ENCODE measurements around the gene MYCN.
"Not testable (repeated sequence)": the region's sequence is repeated elsewhere in the genome, so short reads cannot be mapped to it uniquely, and the experiment has no call there.

MYCN gene

GRCh38 chr2:15914596-15915385, 25.6 kb upstream of the MYCN start:
- H3K4me3 ChIP-seq (ENCODE audit: low read depth, low read length): no peak overlapping the region
- TF ChIP-seq CTCF (IDR thresholded peaks at IDR 0.05; ENCODE audit: low read depth, low read length): no peak
- in situ Hi-C loops (cut with HindIII; ENCODE audit: low sequenced_read_pairs): no loop called here
- no peak for DNase-seq (ENCODE audit: low read depth, low spot score)

GRCh38 chr2:15915546-15915945, 24.8 kb upstream of the MYCN start:
- DNase-seq (ENCODE audit: low read depth, low spot score); H3K4me3 ChIP-seq (ENCODE audit: low read depth, low read length); in situ Hi-C loops (cut with HindIII; ENCODE audit: low sequenced_read_pairs): not testable (repeated sequence)

GRCh38 chr2:15916336-15916735, 24.0 kb upstream of the MYCN start:
- in situ Hi-C loops (cut with HindIII; ENCODE audit: low sequenced_read_pairs): no loop called here
- no peak for DNase-seq (ENCODE audit: low read depth, low spot score)
- no peak overlapping the region for H3K4me3 ChIP-seq (ENCODE audit: low read depth, low read length)
- no peak for TF ChIP-seq CTCF (IDR thresholded peaks at IDR 0.05; ENCODE audit: low read depth, low read length)

GRCh38 chr2:15918761-15919356, 21.5 kb upstream of the MYCN start:
- no peak for TF ChIP-seq CTCF (IDR thresholded peaks at IDR 0.05; ENCODE audit: low read depth, low read length)
- DNase-seq (ENCODE audit: low read depth, low spot score): no peak
- in situ Hi-C loops (cut with HindIII; ENCODE audit: low sequenced_read_pairs): no loop called here
- H3K4me3 ChIP-seq (ENCODE audit: low read depth, low read length): no peak overlapping the region

GRCh38 chr2:15919716-15920434, 20.5 kb upstream of the MYCN start:
- H3K4me3 ChIP-seq (ENCODE audit: low read depth, low read length): no peak overlapping the region
- TF ChIP-seq CTCF (IDR thresholded peaks at IDR 0.05; ENCODE audit: low read depth, low read length): no peak
- in situ Hi-C loops (cut with HindIII; ENCODE audit: low sequenced_read_pairs): no loop called here
- DNase-seq (ENCODE audit: low read depth, low spot score): no peak

GRCh38 chr2:15920696-15921095, 19.7 kb upstream of the MYCN start:
- H3K4me3 ChIP-seq (ENCODE audit: low read depth, low read length): no peak overlapping the region
- no peak for TF ChIP-seq CTCF (IDR thresholded peaks at IDR 0.05; ENCODE audit: low read depth, low read length)
- in situ Hi-C loops (cut with HindIII; ENCODE audit: low sequenced_read_pairs): no loop called here
- no peak for DNase-seq (ENCODE audit: low read depth, low spot score)

- no peak overlapping the region for H3K4me3 ChIP-seq (ENCODE audit: low read depth, low read length)
- TF ChIP-seq CTCF (IDR thresholded peaks at IDR 0.05; ENCODE audit: low read depth, low read length): no peak
- in situ Hi-C loops (cut with HindIII; ENCODE audit: low sequenced_read_pairs): no loop called here
- no peak for DNase-seq (ENCODE audit: low read depth, low spot score)
Measured at GRCh38 chr2:15923597-15923996, 16.8 kb upstream of the MYCN start.
